Epithelial cell of proximal tubule (primary cell): Measurements from ENCODE around the gene CYSTM1. TPM values are rescaled to one million over a fixed set of nuclear protein-coding genes. Genes with fewer than 3 reads are reported as not detected.

Experiments
- DNase-seq: peaks from one replicate; pipeline ENCODE4 v3.0.0-alpha.2; 2011; ENCODE audit warnings: low read depth
- H3K4me3 ChIP-seq: 2 replicates; pipeline ENCODE4 v1.5.1; 2011; ENCODE audit warnings: low read depth, mild to moderate bottlenecking, low read length
- total RNA-seq: library from RNA; depleted of rRNA; stranded (reverse); fragments of >200 nt; gene quantifications from 2 replicates; pipeline ENCODE4 v1.2.3, GENCODE V29; 2015
- TF ChIP-seq, protein P1 (sequence below): conservative IDR thresholded peaks from 2 replicates; pipeline ENCODE4 v1.5.1; 2012; ENCODE audit warnings: low read depth, mild to moderate bottlenecking, low read length

CYSTM1 gene
- total RNA-seq, 1 donor from 2014 or later = 161 TPM

GRCh38 chr5:140178086-140178410 is 3.1 kb downstream of the CYSTM1 start:
- H3K4me3 ChIP-seq = peak overlapping the region; percentile 42
- no peak for DNase-seq
- TF ChIP-seq, protein P1, sequence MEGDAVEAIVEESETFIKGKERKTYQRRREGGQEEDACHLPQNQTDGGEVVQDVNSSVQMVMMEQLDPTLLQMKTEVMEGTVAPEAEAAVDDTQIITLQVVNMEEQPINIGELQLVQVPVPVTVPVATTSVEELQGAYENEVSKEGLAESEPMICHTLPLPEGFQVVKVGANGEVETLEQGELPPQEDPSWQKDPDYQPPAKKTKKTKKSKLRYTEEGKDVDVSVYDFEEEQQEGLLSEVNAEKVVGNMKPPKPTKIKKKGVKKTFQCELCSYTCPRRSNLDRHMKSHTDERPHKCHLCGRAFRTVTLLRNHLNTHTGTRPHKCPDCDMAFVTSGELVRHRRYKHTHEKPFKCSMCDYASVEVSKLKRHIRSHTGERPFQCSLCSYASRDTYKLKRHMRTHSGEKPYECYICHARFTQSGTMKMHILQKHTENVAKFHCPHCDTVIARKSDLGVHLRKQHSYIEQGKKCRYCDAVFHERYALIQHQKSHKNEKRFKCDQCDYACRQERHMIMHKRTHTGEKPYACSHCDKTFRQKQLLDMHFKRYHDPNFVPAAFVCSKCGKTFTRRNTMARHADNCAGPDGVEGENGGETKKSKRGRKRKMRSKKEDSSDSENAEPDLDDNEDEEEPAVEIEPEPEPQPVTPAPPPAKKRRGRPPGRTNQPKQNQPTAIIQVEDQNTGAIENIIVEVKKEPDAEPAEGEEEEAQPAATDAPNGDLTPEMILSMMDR = no peak

- no peak overlapping the region for H3K4me3 ChIP-seq
- TF ChIP-seq, protein P1 = no peak
- DNase-seq = no peak
Measured at GRCh38 chr5:140178482-140179116, 3.6 kb downstream of the CYSTM1 start.

DNA sequence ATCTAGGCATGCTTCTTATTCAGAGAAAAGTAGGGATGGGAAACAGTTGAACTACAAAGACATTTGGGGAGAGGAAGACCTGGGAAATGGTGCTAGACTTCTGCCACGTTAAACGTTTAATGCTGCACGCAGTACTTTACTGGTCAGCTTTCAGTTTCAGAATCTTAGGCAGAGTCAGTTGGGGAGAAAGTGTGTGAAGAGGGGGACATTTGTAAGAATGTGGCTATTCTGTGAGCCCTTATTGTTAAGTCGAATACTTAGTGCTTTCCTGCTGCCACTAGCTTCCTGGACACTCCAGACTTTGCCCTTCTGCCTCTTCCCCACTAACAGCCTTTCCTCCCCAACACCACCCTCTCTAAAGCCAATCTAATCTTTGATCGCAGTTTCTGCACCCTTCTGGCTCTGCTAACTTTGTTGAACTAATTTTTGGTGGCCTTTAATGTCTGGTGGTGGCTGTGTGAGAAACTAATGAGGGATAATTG is 6.1 kb downstream of the CYSTM1 start:
- TF ChIP-seq, protein P1 = no peak
- peak overlapping the region; percentile 10 for H3K4me3 ChIP-seq
- no peak for DNase-seq

DNA sequence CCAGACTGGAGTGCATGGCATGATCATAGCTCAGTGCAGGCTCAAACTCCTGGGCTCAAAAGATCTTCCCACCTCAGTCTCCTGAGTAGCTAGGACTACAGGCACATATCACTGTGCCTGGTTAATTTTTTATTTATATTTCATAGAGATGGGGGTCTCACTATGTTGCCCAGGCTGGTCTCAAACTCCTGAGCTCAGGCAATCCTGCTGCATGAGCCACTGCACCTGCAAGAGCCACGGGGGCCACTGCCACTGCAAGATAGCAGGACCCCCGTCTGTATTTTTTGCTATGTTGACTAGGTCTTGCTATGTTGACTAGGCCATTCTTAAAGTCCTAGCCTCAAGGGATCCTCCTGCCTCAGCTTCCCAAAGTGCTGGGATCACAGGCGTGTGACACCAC is 6.5 kb downstream of the CYSTM1 start:
- TF ChIP-seq, protein P1 = no peak
- no peak overlapping the region for H3K4me3 ChIP-seq
- DNase-seq = no peak

GRCh38 chr5:140182075-140182711 is 7.2 kb downstream of the CYSTM1 start:
- DNase-seq = no peak
- no peak overlapping the region for H3K4me3 ChIP-seq
- TF ChIP-seq, protein P1 = no peak

GRCh38 chr5:140182803-140183367 is 7.9 kb downstream of the CYSTM1 start:
- no peak for DNase-seq
- no peak overlapping the region for H3K4me3 ChIP-seq
- TF ChIP-seq, protein P1 = no peak
